ENCODE results near the gene CARD16.
A peak's percentile ranks its signal among the peaks of the same experiment; 100 is the strongest.
"Not testable (repeated sequence)": the region's sequence is repeated elsewhere in the genome, so short reads cannot be mapped to it uniquely, and the experiment has no call there.

The CARD16 gene

GRCh38 chr11:105044557-105045524 lies at the start of gene CARD16:
CARD16 (minus strand) TSS chr11:105045335; CDS start chr11:105045297, 38 bp downstream.
- peak in 1 of 2 donors; percentile 13 for DNase-seq (ENCODE audit: low read depth in 2 of 2)

DNA sequence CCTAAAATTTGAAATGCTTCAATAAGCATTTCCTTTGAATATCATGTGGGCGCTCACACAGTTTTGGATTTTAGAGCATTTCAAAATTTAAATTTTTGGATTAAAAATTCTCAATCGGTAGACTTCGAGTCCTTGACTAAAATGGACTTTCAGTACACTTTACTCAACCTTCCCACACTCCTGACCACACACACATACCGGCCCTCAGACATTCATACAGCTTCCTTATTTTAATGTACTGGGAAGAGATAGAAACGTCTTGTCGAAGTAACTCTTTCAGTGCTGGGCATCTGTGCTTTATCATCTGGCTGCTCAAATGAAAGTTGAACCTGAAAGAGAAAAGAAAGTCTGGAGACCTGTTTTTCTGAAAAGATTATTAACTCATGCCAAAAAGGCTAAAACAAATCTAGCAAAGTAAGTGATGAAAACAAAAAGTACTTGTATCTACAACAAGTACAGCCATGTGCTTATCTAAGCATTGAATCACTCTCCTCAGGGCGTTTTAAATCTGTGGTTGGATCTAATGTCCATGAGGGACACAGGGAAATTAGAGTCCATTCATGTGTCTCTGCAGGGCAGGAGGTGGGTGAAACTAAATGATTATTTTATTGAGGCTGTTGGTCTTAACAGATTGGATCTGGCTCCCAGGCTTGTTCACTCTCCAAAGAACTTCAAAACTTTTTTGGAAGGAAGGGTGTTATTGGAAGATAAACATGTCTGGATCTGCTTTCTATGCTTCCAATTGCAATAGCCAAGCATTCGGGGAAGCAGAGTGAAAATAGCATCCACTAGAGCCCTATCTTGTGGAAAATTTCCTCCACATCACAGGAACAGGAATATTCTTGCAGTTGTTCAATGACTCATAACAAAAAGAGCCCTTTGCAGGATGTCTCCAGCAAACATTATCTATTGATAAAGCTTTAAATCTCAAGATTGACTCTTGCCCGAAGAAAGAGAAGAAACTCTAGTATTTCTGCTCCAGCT lies 47.4 kb upstream of the CARD16 start:
- DNase-seq (ENCODE audit: low read depth in 2 of 2): no peak

DNA sequence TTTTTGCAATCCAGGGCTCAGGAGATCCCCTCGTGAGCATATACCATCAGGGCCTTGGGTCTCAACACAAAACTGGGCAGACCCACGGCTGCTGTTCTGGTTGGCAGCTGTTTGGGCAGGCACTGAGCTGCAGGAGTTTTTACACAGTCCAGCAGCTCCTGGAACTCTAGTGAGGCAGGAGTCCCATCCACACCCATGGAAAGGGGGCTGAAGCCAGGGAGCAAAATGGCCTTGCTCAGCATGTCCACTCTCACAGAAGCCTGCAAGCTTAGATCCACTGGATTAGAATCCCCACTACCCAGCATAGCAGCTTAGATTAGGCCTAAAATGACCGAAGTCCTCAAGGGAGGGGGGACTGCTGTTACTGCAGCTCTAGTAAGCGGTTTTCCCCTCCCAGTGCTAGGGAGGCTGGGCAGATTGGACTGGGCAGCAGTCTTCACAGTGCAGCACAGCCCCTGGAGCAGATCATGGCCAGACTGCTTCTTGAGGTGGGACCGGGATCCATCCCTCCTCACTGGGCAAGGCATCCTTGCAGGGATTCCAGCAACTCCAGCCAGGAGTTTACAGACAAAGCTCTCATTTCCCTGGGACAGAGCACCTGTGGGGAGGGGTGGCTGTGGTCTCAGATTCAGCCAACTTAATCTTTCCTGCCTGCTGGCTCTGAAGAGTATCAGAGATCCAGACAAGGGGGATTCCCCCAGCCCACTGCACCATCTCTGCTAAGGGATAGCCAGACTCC lies 36.4 kb upstream of the CARD16 start:
- no peak for DNase-seq (ENCODE audit: low read depth in 2 of 2)

GRCh38 chr11:105080171-105080906 lies 35.2 kb upstream of the CARD16 start:
- not testable (repeated sequence) for DNase-seq (ENCODE audit: low read depth in 2 of 2)

DNA sequence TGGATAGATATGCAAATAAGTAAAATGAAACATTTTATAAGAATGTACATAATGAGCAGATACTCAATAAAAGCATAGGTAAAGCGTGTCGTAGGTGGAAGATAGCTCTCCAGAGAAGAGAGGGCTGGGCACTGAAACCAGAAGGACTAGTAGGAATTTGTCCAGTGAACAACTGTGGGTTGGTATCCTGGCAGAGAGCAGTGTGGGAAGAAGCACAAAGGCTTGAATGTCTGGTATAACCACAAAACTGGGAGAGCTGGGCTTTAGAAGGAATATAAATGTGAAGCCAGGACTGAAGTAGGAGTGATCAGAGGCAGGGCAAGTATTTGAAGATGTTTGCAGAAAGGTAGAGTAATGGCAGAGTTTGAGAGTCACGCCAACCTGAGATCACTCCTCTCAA lies 33.1 kb upstream of the CARD16 start:
- DNase-seq (ENCODE audit: low read depth in 2 of 2): no peak

GRCh38 chr11:105077141-105077790 lies 32.1 kb upstream of the CARD16 start:
- DNase-seq (ENCODE audit: low read depth in 2 of 2): not testable (repeated sequence)

DNA sequence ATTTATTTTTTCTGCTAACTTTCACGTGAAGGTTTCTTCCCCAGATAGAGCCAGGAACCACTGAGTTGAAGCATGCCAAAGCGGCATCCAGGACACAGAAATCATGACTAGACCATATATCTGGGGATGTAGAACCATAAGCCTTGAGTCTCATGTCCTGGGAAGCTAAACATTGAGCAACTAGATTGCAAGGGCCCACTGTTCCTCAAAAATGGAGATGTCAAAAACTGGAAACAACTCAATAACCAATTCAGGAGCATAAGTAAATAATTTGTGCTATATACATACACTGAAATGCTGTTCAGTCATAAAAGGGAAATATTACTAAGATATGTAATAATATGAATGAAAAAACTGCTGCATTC lies 29.0 kb upstream of the CARD16 start:
- DNase-seq (ENCODE audit: low read depth in 2 of 2): no peak

DNA sequence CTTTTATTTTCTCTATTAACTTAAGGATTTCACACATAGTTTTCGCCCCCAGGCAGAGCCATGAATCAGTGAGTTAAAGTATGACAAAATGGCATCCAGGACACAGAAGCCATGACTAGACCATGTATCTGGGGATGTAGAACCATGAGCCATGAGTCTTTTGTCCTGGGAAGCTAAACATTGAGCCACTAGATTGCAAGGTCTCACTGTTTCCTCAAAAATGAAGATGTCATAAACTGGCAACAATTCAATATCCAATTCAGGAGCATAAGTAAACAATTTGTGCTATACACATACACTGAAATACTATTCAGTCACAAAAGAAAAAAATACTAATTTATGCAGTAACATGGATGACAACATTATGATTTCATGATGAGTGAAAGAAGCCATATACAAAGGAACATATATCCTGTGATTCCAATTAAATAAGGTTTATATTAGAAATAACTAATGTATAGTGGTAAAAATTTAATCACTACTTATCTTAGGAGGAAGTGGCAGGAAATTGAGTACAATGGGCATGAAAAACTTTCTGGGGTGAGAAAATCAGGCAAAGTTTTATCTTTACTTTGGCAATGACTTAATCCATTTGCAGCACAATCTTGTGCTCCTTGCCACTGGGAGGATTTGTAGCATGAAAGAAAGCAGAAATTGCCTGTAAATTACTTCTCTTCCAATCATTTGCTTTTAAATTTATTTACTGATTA lies 28.5 kb upstream of the CARD16 start:
- no peak for DNase-seq (ENCODE audit: low read depth in 2 of 2)

- DNase-seq (ENCODE audit: low read depth in 2 of 2): not testable (repeated sequence)
Observed at GRCh38 chr11:105072080-105072479, 26.9 kb upstream of the CARD16 start.

- no peak for DNase-seq (ENCODE audit: low read depth in 2 of 2)
Observed at GRCh38 chr11:105071089-105071732, 26.1 kb upstream of the CARD16 start.

DNA sequence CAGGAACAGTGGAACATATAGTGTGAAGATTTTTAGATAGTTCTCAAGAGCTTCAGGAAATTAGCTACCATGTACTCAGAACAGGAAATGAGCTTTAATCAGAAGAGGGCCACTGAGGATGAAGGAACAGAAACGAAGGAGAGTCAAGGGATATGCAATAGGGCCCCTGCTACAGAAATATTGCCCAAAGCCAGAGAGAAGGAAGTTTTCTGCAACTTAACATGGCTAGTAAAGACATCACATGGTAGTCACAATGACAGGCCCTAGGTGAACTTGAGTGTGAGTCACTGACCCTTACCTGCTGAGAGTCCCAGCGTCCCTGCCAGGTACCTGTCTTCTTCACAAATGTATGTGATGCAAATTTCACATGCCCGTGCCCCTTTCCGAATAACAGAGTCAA lies 25.2 kb upstream of the CARD16 start:
- DNase-seq (ENCODE audit: low read depth in 2 of 2): no peak

DNA sequence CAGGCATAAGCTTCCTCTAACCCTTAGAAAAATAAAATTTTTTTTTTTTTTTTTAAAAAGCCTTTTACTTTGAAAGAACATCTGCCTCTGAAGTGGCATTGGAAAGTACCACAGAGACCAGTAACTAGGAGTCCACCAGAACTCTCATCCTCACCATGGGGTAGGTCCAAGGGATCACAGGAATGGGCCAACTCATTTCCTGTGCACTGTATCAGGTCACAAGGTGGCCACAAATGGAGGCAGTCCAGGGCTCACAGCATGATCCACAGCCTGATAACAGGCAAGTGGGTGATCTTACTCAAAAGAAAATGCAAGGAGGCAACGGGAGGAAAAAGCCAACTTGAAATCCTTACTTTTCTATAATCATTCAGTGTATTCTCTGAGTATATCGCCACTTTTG lies 24.6 kb upstream of the CARD16 start:
- DNase-seq (ENCODE audit: low read depth in 2 of 2): not testable (repeated sequence)

- DNase-seq (ENCODE audit: low read depth in 2 of 2): not testable (repeated sequence)
Observed at GRCh38 chr11:105063245-105063941, 18.3 kb upstream of the CARD16 start.

- no peak for DNase-seq (ENCODE audit: low read depth in 2 of 2)
Observed at GRCh38 chr11:105057432-105057831, 12.3 kb upstream of the CARD16 start.

DNA sequence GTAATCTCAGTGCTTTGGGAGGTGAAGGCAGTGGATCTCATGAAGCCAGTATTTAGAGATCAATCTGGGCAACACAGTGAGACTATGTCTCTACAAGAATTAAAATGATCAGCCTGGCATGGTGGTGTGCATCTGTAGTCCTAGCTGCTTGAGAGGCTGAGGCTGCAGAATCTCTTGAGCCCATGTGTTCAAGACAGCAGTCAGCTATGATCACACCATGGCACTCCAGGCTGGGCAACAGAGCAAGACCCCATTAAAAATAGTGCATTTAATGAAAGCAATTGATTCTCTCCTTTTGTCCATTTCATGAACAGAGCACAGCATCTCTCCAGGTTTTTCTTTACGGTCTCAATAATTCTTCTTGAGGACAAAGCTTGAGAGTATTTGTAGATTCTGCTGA lies 11.3 kb upstream of the CARD16 start:
- no peak for DNase-seq (ENCODE audit: low read depth in 2 of 2)

DNA sequence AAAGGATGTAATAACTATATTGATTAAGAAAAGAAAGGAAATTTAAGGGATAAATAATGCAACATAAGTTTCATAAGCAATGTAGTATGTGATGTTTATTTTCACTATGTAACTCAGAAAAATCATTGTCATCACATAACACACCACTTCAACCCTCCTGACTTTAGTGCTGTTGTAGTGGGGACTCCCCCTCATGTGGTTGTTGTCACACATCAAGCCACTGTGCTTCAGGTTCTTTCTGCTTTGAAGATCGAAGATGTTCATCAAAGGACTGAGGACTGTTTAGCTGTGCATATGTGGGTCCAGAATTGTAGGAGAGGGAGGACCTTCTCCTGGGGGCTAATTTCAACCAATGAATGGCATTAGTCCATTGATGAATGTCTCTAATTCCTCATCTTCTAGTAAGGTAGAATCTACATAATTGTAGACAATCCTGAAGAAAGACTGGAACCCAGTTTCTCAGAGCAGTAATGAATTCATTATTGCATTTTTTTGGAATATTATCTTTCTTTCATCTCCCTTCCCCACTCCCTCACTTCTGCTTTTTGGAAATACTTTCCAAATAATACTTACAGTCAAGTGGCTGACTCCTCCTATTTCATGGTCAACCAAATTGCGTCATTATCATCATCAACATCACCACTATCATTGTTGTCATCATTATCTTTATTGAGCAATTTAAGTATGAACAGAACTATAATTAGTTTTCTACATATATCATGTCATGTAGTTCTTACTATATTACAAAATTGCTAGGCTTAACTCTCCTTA lies 9.8 kb upstream of the CARD16 start:
- no peak for DNase-seq (ENCODE audit: low read depth in 2 of 2)

DNA sequence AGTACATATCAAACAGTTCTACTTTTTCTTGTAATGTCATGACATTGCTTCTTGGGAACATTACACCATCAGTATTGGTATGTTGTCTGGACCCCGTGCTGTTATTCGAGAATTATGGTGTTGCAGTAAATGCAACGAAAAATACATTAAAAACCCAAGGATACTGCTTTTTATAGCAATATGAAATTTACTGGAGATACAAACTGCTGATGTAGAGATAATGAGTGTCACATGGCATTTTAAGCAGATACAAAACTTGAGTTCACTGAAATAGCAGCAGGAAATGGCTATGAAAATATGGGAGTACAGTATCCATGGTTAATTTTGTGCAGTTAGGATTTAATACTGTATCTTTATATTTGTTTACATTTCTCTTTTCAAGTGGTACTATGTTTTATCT lies 7.4 kb upstream of the CARD16 start:
- no peak for DNase-seq (ENCODE audit: low read depth in 2 of 2)

DNA sequence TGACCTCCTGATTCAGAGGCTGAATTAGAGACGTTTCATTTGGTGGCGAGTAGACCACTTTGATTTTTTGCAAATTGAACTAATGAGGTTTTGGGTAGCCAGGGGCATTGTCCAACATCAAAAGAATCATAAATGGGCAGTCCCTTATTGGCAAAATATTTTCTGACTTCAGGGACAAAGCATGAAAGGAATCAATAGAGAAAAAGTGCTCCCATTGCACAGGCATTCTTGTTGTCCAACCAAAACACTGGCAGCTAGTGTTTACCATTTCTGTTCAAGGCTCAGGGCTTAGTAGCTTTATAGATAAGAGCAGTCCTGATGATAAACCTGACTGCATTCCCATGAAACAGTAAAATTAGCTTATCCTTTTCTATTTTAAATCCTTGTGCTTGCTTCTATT lies 6.4 kb upstream of the CARD16 start:
- no peak for DNase-seq (ENCODE audit: low read depth in 2 of 2)
